SJCRH30 (cell line): ENCODE measurements around the gene F5. TPM values are rescaled to one million over a fixed set of nuclear protein-coding genes. Genes with fewer than 3 reads are reported as not detected.

Experiments used
- DNase-seq, 2 experiments: peaks; one replicate each; pipeline ENCODE4 v3.0.0-alpha.2; 2015 to 2020
- H3K27ac ChIP-seq: fragments of 250-450 bp; sonication (Bioruptor Pico); 2 replicates; pipeline ENCODE4 v1.5.1; 2020; ENCODE audit warnings: mild to moderate bottlenecking, moderate library complexity
- H3K27me3 ChIP-seq: fragments of 250-450 bp; sonication (Bioruptor Pico); 2 replicates; pipeline ENCODE4 v1.5.1; 2020; ENCODE audit warnings: mild to moderate bottlenecking, moderate library complexity
- H3K36me3 ChIP-seq: fragments of 250-450 bp; sonication (Bioruptor Pico); 2 replicates; pipeline ENCODE4 v1.5.1; 2020; ENCODE audit warnings: mild to moderate bottlenecking, moderate library complexity
- H3K4me1 ChIP-seq: fragments of 250-450 bp; sonication (Bioruptor Pico); 2 replicates; pipeline ENCODE4 v1.5.1; 2020; ENCODE audit warnings: mild to moderate bottlenecking, moderate library complexity
- H3K4me3 ChIP-seq: fragments of 250-450 bp; sonication (Bioruptor Pico); 2 replicates; pipeline ENCODE4 v1.5.1; 2020; ENCODE audit warnings: mild to moderate bottlenecking, moderate library complexity
- H3K9me3 ChIP-seq: fragments of 250-450 bp; sonication (Bioruptor Pico); replicated peaks from 2 replicates; pipeline ENCODE4 v1.5.1; 2020; ENCODE audit warnings: mild to moderate bottlenecking, moderate library complexity
- total RNA-seq: library from RNA; depleted of rRNA; stranded (reverse); fragments of >200 nt; shearing (Covaris generic); gene quantifications from 2 replicates; pipeline ENCODE4 v1.2.3, GENCODE V29; 2014

Gene F5
- total RNA-seq, 1 experiment from 2014 or later = not detected

DNA sequence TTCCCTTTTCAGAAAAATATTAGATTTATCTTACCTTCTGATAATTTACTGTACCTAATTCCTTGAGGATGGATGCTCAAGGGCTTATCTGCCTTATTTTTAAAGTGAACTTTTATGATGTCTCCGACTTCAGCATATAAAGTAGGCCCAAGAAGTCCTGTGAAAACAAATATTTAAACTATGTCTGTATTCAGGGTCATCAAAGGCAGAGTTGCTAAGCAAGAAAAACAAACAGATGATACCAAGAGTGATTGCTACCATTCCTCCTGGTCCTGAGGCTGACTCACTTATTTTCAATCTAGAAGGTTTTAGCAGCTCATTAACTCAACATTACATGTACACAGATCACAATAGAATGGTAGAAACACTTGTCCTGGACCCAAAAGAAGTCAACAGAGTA lies 14.1 kb downstream of the F5 start:
- no peaks in the 10 kb centered on the region for H3K27me3 ChIP-seq
- no peaks in the 10 kb centered on the region for H3K36me3 ChIP-seq
- no peak for DNase-seq
- no peak overlapping the region for H3K4me3 ChIP-seq
- H3K9me3 ChIP-seq = no peaks in the 10 kb centered on the region
- H3K27ac ChIP-seq = no peak overlapping the region
- H3K4me1 ChIP-seq = no peaks in the 10 kb centered on the region

DNA sequence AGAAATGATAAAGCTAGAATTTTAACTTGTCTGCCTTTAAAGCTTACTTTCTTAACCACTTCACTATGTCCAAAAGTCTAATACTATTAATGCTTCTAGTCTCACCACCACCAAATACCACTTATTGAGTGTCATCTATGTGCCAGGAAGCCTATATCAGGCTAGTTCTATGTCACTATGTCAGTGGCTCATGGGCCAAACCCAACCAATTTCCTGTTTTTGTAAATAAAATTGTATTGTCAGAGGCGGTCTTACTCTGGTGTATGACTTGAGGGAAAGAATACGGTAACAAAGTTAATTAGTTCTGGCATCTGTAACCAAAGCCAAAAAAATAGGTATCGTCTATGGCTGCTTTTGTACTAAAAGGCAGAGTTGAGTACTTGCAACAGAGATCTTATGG lies 14.8 kb downstream of the F5 start:
- no peak for DNase-seq
- Histone ChIP-seq H3K4me1 (no peaks in the 10 kb centered on the region), H3K4me3 (no peak overlapping the region), H3K27me3 (no peaks in the 10 kb centered on the region), H3K27ac (no peak overlapping the region), H3K9me3 (no peaks in the 10 kb centered on the region), H3K36me3 (no peaks in the 10 kb centered on the region)

DNA sequence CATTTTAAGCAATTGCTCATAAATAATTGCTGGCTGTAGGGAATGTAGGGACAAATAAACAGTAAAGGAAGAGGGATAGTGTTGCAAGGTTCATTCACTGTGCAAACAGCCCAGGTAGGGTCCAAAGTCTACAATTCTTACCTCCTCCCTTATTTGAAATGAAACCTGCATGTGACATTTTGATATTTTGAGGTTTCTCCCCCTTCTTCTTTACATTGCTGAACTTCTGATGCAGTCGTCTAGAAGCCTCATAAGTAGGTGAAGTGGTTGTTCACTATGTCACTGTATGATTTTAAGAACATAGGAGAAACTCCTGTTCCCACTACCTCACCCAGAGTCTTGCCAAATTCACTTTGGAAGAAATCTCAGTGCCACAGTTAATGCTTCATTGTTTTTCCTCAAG lies 16.1 kb downstream of the F5 start:
- Histone ChIP-seq H3K27me3 (no peaks in the 10 kb centered on the region), H3K27ac (no peak overlapping the region), H3K4me3 (no peak overlapping the region), H3K36me3 (no peaks in the 10 kb centered on the region), H3K4me1 (no peaks in the 10 kb centered on the region), H3K9me3 (no peaks in the 10 kb centered on the region)
- no peak for DNase-seq

DNA sequence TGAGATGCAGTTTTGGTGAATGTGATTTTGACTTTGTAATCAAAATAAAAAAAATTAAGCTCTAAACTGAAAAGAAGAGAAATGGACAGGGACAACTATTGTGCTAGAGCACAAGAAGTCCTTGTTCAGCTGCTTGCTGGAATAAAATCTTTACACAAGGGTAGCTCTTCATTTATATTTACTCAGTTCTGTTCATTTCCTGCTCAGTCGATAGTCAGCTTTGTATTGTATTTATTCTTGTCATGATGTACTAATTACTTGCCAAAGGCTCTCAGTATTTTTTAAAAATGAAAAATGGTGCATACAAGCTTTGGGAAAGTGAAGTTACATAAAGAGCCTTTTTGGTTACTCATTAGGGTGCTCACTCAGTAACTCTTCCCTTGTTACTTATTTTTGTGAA lies 17.8 kb downstream of the F5 start:
- no peaks in the 10 kb centered on the region for H3K4me1 ChIP-seq
- H3K27ac ChIP-seq = no peak overlapping the region
- no peak overlapping the region for H3K4me3 ChIP-seq
- no peaks in the 10 kb centered on the region for H3K9me3 ChIP-seq
- H3K27me3 ChIP-seq = no peaks in the 10 kb centered on the region
- no peak for DNase-seq
- no peaks in the 10 kb centered on the region for H3K36me3 ChIP-seq

DNA sequence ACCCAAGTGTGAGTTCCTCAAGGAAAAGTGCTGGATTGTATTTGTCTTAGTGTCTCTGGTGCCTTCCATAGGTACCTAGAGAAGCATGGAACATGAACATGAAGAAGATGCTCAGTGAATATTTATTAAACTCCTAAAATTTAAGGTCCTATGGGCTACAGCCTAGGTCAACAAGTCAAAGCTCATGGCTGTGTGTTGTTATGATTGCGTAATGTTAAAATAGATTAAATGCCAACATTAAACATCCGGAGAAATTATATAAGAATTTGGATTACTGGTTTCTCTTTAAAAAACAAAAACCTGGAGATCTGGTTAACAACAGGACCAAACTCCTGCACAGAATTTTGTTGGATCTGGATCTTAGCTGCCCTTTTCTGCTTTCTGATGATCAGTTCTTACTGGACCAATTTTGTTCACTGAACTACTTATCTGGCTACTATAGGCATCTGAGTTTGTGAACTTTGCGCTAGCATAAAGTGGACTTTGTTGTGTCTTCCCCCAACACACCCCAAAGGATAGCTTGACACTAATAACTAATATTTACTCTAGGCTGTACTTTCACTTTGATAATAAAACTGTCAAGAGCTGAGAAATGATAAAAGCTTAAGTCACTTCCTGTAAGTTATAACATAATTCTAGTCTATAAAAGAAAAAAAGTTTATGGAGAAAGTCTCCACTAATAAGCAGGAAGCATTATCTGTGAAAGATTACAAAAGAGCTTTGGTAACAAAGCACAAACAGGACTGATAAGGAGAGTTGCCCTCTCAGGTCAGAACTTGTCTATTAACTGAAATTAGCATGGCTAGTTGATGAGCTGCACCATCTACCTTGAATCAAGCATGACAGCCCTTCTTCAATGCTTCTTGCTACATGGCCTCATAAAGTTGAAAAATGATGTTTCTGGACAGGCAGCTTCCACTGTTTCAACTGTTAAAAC lies 20.7 kb downstream of the F5 start:
- H3K4me3 ChIP-seq = no peak overlapping the region
- no peak overlapping the region for H3K27ac ChIP-seq

DNA sequence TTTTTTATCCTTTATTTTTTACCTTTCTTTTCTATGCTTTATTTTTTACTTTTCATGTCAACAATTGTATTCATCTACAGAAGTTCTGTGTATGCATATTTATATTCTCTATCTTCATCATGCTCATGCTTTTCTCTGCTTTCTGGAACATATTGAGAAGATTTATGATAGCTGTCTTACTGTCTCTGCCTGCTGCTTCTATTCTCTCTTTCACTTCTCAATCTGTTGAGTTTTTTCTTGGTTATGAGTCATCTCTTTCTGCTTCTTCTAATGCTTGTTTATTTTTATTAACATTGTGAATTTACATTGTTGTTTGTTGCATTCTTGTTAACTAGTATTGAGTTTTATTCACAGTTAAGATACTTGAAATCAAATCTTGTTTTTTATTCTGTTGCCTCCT lies 22.6 kb downstream of the F5 start:
- Histone ChIP-seq H3K36me3 (no peaks in the 10 kb centered on the region), H3K27me3 (no peaks in the 10 kb centered on the region), H3K4me1 (no peaks in the 10 kb centered on the region), H3K9me3 (no peaks in the 10 kb centered on the region; the same call in 1 of the 2 replicates), H3K4me3 (no peak overlapping the region), H3K27ac (no peak overlapping the region)
- no peak for DNase-seq

More for the DNA sequence above, 20.7 kb downstream of the F5 start:
- Histone ChIP-seq H3K36me3 (no peaks in the 10 kb centered on the region), H3K4me1 (no peaks in the 10 kb centered on the region), H3K9me3 (no peaks in the 10 kb centered on the region; the same call in 1 of the 2 replicates), H3K27me3 (no peaks in the 10 kb centered on the region)
- no peak for DNase-seq

DNA sequence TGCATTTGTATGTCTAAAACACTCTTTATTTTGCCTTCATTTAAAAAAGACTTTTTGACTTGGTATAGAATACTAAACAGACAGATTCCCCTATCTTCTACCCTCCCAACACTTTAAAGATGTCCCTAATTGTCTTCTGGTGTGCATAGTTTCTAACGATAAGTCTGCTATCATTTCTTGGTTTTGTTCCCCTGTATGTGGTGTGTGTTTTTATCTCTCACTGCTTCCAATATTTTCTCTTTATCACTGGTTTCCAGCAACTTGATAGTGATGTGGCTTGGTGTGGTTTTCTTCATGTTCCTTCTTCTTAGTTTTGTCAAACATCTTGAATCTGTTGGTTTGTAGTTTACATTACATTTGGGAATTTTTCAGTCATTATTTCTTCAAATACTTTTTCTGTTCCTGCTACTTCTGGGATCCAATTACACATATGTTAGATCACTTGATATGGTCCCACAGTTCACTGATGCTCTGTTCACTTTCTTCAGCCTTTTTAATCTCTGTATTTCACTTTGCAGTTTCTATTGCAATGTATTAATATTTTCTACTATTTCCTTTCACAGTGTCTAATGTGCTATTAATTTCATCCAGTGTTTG lies 23.2 kb downstream of the F5 start:
- Histone ChIP-seq H3K27ac (no peak overlapping the region), H3K4me3 (no peak overlapping the region), H3K4me1 (no peaks in the 10 kb centered on the region), H3K27me3 (no peaks in the 10 kb centered on the region), H3K9me3 (no peaks in the 10 kb centered on the region; the same call in 1 of the 2 replicates), H3K36me3 (no peaks in the 10 kb centered on the region)
- no peak for DNase-seq

DNA sequence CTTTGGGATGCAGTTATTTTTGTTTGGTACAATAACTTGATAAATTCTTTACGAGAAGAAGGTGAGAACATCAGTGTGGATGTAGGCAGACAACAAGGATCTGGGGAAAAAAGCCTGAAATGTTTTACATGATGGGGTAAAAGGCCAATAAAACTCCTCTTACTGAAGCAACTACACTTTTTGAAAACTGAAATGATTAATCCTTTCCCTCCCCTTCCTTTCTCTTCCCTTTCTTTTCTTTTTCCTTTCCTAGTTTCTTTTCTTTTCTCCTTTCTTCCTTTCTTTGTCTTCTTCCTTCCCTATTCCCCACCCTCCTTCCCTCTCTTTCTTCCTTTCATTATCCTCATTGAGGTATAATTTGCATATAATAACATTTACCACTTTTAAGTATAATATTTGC lies 24.6 kb downstream of the F5 start:
- Histone ChIP-seq H3K36me3 (no peaks in the 10 kb centered on the region), H3K4me1 (no peaks in the 10 kb centered on the region), H3K27ac (no peak overlapping the region), H3K9me3 (no peaks in the 10 kb centered on the region; the same call in 1 of the 2 replicates), H3K4me3 (no peak overlapping the region), H3K27me3 (no peaks in the 10 kb centered on the region)
- no peak for DNase-seq

DNA sequence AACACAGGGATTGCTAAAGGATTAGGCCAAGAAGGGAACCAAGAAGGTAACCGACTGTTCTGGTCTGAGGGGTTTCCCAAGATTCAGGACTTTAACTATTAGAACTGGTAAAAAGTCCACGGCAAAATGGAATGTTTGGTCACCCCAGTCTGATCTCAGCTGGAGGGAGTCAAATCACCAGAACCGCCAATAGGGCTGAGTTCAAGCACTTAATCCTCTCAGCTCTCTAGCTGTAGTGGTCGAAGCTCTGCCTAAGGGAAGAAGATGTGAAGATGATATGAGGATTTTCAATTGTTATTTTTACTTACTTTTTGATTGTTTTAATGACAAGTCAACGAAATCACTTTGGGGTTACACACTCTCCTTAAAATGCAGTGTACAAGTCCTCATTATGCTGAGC lies 29.1 kb downstream of the F5 start:
- Histone ChIP-seq H3K36me3 (no peaks in the 10 kb centered on the region), H3K9me3 (no peaks in the 10 kb centered on the region)

DNA sequence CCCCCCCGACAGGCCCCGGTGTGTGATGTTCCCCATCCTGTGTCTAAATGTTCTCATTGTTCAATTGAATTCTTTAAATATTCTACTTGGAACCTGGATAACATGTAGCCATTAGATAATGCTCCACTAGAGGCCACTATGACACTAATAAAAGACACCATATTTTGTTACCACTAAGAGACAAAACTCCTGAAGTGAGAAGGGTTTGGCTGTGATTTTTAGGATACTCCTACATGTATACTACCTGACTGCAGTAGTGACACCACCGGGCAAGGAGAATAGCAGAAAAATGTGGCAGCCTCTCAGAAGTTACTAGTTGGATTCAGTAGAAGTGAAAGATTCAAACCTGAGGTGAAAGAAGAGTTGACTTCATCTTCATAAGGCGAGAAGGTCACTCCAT lies 36.0 kb downstream of the F5 start:
- H3K4me3 ChIP-seq = no peak overlapping the region
- H3K27me3 ChIP-seq = no peaks in the 10 kb centered on the region
- peaks cover 3% of the 10 kb centered on the region; the same call in 1 of the 2 replicates for H3K4me1 ChIP-seq
- DNase-seq = peak in 1 of 2 experiments; percentile 59
- H3K9me3 ChIP-seq = no peaks in the 10 kb centered on the region
- H3K27ac ChIP-seq = no peak overlapping the region
- H3K36me3 ChIP-seq = no peaks in the 10 kb centered on the region

More for the DNA sequence above, 29.1 kb downstream of the F5 start:
- Histone ChIP-seq H3K27ac (no peak overlapping the region), H3K4me3 (no peak overlapping the region), H3K4me1 (no peaks in the 10 kb centered on the region), H3K27me3 (no peaks in the 10 kb centered on the region)
- no peak for DNase-seq

DNA sequence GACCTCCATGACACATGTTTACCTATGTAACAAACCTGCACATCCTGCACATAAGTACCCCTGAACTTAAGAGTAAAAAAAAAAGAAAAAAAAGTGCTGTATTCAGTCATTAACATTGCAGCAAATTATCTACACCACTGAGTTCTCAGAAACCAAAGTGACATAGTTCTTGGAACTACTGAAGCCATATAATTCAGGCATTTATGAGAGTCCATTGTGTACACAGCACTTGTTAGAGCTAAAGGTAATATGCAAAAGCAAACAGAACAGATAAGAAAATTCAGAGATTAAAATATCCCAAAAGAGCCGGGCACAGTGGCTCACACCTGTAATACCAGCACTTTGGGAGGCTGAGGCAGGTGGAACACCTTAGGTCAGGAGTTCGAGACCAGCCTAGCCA lies 38.0 kb downstream of the F5 start:
- no peaks in the 10 kb centered on the region for H3K27me3 ChIP-seq
- H3K27ac ChIP-seq = no peak overlapping the region
- peaks cover 3% of the 10 kb centered on the region; the same call in 1 of the 2 replicates for H3K4me1 ChIP-seq
- no peaks in the 10 kb centered on the region for H3K9me3 ChIP-seq
- H3K36me3 ChIP-seq = no peaks in the 10 kb centered on the region
- DNase-seq = no peak
- no peak overlapping the region for H3K4me3 ChIP-seq

DNA sequence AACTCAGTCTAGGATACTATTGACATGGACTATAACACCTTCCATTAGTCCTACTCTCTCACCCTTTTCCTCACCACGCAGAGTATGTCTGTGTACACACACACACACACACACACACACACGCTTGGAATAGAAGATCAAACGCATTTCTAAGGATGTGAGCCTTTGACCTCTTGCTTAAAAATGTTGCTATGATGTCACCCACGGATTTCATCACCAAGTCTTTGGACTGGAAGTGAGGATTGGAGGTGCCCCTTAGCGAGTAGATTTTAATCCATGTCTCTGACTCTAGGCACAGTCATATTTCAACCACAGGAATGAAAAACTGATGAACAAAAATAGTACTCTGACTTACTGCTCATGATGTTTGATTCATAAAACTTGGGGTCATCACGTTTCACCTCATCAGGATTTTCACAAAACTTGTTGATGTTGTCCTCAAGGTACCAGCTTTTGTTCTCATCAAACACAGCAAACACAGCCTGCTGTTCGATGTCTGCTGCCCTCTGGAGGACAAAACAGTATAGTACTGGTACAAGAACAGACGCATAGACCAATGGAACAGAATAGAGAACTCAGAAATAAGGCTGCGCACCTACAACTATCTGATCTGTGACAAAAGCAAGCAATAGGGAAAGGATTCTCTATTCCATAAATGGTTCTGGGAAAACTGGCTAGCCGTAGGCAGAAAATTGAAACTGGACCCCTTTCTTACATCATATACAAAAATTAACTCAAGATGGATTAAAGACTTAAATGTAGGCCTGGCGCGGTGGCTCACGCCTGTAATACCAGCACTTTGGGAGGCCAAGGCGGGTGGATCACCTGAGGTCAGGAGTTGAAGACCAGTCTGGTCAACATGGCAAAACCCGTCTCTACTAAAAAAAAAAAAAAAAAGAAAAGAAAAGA lies 39.9 kb downstream of the F5 start:
- peak; percentile 61 to 83 for DNase-seq
- H3K4me1 ChIP-seq = peaks cover 3% of the 10 kb centered on the region; the same call in 1 of the 2 replicates
- H3K27me3 ChIP-seq = no peaks in the 10 kb centered on the region
- no peaks in the 10 kb centered on the region for H3K36me3 ChIP-seq
- H3K4me3 ChIP-seq = no peak overlapping the region
- no peak overlapping the region for H3K27ac ChIP-seq
- no peaks in the 10 kb centered on the region for H3K9me3 ChIP-seq

DNA sequence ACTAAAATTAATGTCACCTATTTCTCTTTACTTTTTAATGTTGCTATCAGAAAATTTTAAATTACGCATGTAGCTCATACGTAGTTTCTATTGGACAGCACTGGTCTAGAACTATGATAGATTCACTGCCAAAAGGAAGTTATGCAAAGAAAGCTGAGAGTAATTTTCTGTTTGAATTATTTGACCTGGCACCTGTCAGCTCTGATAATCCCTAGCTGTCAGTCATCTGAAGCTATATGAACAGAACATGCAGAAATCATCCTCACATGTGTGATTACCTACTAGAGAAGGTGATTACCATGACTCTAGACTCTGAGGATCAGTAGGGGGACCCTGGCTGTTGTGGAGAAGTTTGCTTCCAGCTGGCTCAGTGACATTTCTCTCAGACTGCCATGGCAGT lies 40.8 kb downstream of the F5 start:
- Histone ChIP-seq H3K27me3 (no peaks in the 10 kb centered on the region), H3K4me3 (no peak overlapping the region), H3K36me3 (no peaks in the 10 kb centered on the region), H3K27ac (no peak overlapping the region), H3K9me3 (no peaks in the 10 kb centered on the region), H3K4me1 (peaks cover 3% of the 10 kb centered on the region; the same call in 1 of the 2 replicates)
- DNase-seq = no peak

DNA sequence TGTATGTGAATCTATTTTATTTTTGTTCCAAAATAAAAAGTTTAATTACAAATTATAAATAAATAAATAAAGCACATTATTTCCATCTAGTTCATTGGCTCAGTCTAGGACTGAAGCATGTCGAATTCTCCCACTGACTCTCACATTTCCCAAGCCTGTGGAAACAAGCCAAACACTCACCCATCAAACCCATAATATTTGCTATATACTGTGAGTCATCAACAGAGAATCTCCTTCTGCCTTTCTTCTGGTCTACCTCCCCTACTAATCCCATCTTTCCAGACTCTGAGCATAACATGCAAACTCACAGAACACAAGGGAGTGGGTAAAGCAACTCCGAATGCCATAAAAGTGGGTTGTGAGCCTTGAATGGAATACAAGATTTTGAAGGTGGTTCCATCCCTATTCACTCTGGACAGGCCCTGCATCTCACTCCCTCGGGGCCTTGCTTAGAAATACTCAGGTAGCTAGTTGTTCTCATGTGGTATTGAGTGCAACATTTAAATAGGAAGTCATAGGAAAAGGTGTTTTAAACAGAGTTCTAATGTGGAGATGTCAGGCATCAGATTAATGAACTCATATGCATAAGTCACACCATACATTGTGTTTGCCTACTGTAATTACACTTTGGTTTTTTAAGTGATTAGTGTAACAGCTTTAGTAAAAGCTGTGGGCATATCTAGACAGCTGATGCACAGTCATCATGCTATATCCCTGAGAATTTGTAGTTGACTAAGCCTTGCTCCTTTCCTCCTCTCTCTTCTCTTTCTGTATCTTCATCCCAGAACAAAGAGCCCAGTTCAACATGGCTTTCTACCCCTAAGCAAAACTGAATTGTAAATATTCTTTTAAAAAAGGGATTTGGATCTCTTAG lies 47.0 kb downstream of the F5 start:
- Histone ChIP-seq H3K36me3 (no peaks in the 10 kb centered on the region), H3K4me1 (peaks cover 19% of the 10 kb centered on the region), H3K9me3 (no peaks in the 10 kb centered on the region; the same call in 1 of the 2 replicates), H3K27ac (peak overlapping the region; percentile 65), H3K27me3 (no peaks in the 10 kb centered on the region), H3K4me3 (no peak overlapping the region)
- DNase-seq = peak; percentile 63 to 74
